ENCODE measurements around the gene FUT8. TPM values are rescaled to one million over a fixed set of nuclear protein-coding genes. Genes with fewer than 3 reads are reported as not detected.

Gene FUT8
- total RNA-seq, 1 experiment from 2014 or later = 11.8 TPM

GRCh38 chr14:65703521-65703920 lies 291.0 kb downstream of the FUT8 start:
- Mint-ChIP-seq H3K4me3 (ENCODE audit: unreplicated experiment) (no peak overlapping the region), H3K27ac (ENCODE audit: low read depth, unreplicated experiment) (no peak overlapping the region), H3K4me1 (ENCODE audit: insufficient read depth, unreplicated experiment) (no peaks in the 10 kb centered on the region), H3K9me3 (ENCODE audit: unreplicated experiment) (peaks cover 16% of the 10 kb centered on the region), H3K27me3 (ENCODE audit: insufficient read depth, unreplicated experiment) (no peaks in the 10 kb centered on the region), H3K36me3 (ENCODE audit: insufficient read depth, unreplicated experiment) (no peaks in the 10 kb centered on the region)
- no peak for TF ChIP-seq CTCF (IDR thresholded peaks at IDR 0.05; ENCODE audit: unreplicated experiment)
- BruUV-seq (replicated peaks) = no TSS peak
- intact Hi-C loops (cut with micrococcal nuclease) = no loop called here
- no peak for DNase-seq (ENCODE audit: unreplicated experiment)
- ChIA-PET CTCF (interaction anchor here (0.7 to 0.9 kb wide), 2 partner anchors 288 to 612 kb away, joined by 3 to 6 read pairs; no protein-coding TSS in a partner anchor), POLR2A (no interaction called here)

DNA sequence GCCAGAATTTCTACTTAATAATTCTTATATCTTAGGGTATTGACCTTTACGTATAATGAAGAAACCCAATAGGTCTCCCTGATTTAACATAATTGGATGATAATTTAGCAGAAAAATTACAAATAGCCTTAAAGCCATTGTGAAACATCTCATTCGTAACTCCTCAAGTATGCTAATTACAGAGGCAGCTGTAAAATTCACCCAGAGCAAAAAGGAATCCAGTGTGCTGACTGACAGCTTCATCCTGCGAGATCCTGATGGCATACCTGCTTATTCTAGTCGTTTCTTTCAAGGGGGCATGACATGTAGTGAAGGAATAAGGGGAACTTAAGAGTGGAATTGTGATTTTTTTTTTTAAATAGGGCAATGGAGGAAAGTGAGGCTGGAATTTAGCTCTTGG lies 291.5 kb downstream of the FUT8 start:
- no peak overlapping the region for H3K4me3 Mint-ChIP-seq (ENCODE audit: unreplicated experiment)
- POLR2A ChIA-PET = no interaction called here
- no TSS peak for BruUV-seq (replicated peaks)

DNA sequence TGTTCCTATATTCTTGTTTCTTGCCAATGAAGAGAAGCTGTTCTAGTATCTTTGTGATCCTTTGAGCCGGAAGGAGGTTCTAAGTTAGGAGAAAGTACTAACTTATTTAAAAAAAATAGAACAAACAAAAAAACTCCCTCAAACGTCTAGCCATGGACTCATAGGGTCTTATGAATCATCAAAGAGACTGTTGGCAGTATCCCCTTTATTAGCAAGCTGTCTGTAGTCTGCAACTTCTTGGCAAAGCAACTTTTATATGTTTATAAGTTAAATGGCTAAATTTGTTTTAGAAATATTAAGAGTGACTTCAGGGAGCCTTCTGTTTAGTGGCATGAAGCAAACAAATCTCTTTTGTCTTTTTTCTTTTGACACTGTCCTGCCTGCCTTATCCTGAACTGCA lies 291.9 kb downstream of the FUT8 start:
- POLR2A ChIA-PET = no interaction called here
- Mint-ChIP-seq H3K27me3 (ENCODE audit: insufficient read depth, unreplicated experiment) (no peaks in the 10 kb centered on the region), H3K9me3 (ENCODE audit: unreplicated experiment) (peaks cover 16% of the 10 kb centered on the region), H3K4me1 (ENCODE audit: insufficient read depth, unreplicated experiment) (no peaks in the 10 kb centered on the region), H3K4me3 (ENCODE audit: unreplicated experiment) (no peak overlapping the region), H3K27ac (ENCODE audit: low read depth, unreplicated experiment) (no peak overlapping the region), H3K36me3 (ENCODE audit: insufficient read depth, unreplicated experiment) (no peaks in the 10 kb centered on the region)
- intact Hi-C loops (cut with micrococcal nuclease) = no loop called here
- no TSS peak for BruUV-seq (replicated peaks)
- DNase-seq (ENCODE audit: unreplicated experiment) = no peak
- CTCF ChIA-PET = no interaction called here
- no peak for TF ChIP-seq CTCF (IDR thresholded peaks at IDR 0.05; ENCODE audit: unreplicated experiment)

More for the DNA sequence above, 291.5 kb downstream of the FUT8 start:
- CTCF ChIA-PET = interaction anchor here (0.7 kb wide), 1 partner anchor 612 kb away, joined by 6 read pairs; no protein-coding TSS in a partner anchor
- H3K9me3 Mint-ChIP-seq (ENCODE audit: unreplicated experiment) = peaks cover 16% of the 10 kb centered on the region
- DNase-seq (ENCODE audit: unreplicated experiment) = no peak
- no peaks in the 10 kb centered on the region for H3K27me3 Mint-ChIP-seq (ENCODE audit: insufficient read depth, unreplicated experiment)
- H3K4me1 Mint-ChIP-seq (ENCODE audit: insufficient read depth, unreplicated experiment) = no peaks in the 10 kb centered on the region
- no peak for TF ChIP-seq CTCF (IDR thresholded peaks at IDR 0.05; ENCODE audit: unreplicated experiment)
- H3K27ac Mint-ChIP-seq (ENCODE audit: low read depth, unreplicated experiment) = no peak overlapping the region
- no peaks in the 10 kb centered on the region for H3K36me3 Mint-ChIP-seq (ENCODE audit: insufficient read depth, unreplicated experiment)
- intact Hi-C loops (cut with micrococcal nuclease) = no loop called here

- Mint-ChIP-seq H3K27ac (ENCODE audit: low read depth, unreplicated experiment) (no peak overlapping the region), H3K4me1 (ENCODE audit: insufficient read depth, unreplicated experiment) (no peaks in the 10 kb centered on the region), H3K36me3 (ENCODE audit: insufficient read depth, unreplicated experiment) (no peaks in the 10 kb centered on the region), H3K4me3 (ENCODE audit: unreplicated experiment) (no peak overlapping the region), H3K9me3 (ENCODE audit: unreplicated experiment) (peaks cover 16% of the 10 kb centered on the region), H3K27me3 (ENCODE audit: insufficient read depth, unreplicated experiment) (no peaks in the 10 kb centered on the region)
- CTCF ChIA-PET = no interaction called here
- no peak for TF ChIP-seq CTCF (IDR thresholded peaks at IDR 0.05; ENCODE audit: unreplicated experiment)
- no TSS peak for BruUV-seq (replicated peaks)
- intact Hi-C loops (cut with micrococcal nuclease) = no loop called here
- DNase-seq (ENCODE audit: unreplicated experiment) = no peak
- POLR2A ChIA-PET = no interaction called here
These were observed 292.3 kb downstream of the FUT8 start for GRCh38 chr14:65704850-65705249.

All from MCF 10A (cell line).